Hepatocyte (in vitro differentiated cells): ENCODE measurements around the gene KY. TPM values are rescaled to one million over a fixed set of nuclear protein-coding genes. Genes with fewer than 3 reads are reported as not detected.
A peak's percentile ranks its signal among the peaks of the same experiment; 100 is the strongest.

Experiments
- DNase-seq: peaks from one replicate; pipeline ENCODE4 v3.0.0-alpha.2; 2016; ENCODE audit warnings: low spot score
- H2AFZ ChIP-seq: fragments of 200-600 bp; sonication (generic); 2 replicates; pipeline ENCODE4 v1.6.0; 2016; ENCODE audit warnings: antibody characterized with exemption, mild to moderate bottlenecking
- H3K27ac ChIP-seq: fragments of 200-600 bp; sonication (generic); 2 replicates; pipeline ENCODE4 v1.5.1; 2016; ENCODE audit warnings: mild to moderate bottlenecking
- H3K27me3 ChIP-seq: fragments of 200-600 bp; sonication (generic); 2 replicates; pipeline ENCODE4 v1.6.1; 2016
- H3K36me3 ChIP-seq: fragments of 200-600 bp; sonication (generic); replicated peaks from 2 replicates; pipeline ENCODE4 v1.5.1; 2016; ENCODE audit warnings: low read depth; ENCODE audit not compliant: insufficient read depth
- H3K4me1 ChIP-seq: fragments of 200-600 bp; sonication (generic); 2 replicates; pipeline ENCODE4 v1.5.1; 2016; ENCODE audit warnings: mild to moderate bottlenecking, moderate library complexity; ENCODE audit not compliant: insufficient read depth
- H3K4me2 ChIP-seq: fragments of 200-600 bp; sonication (generic); 2 replicates; pipeline ENCODE4 v1.6.0; 2016
- H3K4me3 ChIP-seq: fragments of 200-600 bp; sonication (generic); 2 replicates; pipeline ENCODE4 v1.5.1; 2016; ENCODE audit warnings: mild to moderate bottlenecking
- H3K79me2 ChIP-seq: fragments of 200-600 bp; sonication (generic); 2 replicates; pipeline ENCODE4 v1.6.0; 2017; ENCODE audit warnings: mild to moderate bottlenecking
- H3K9me2 ChIP-seq: fragments of 200-600 bp; sonication (generic); replicated peaks from 2 replicates; pipeline ENCODE4 v1.6.0; 2017; ENCODE audit warnings: mild to moderate bottlenecking; ENCODE audit not compliant: insufficient read depth
- H3K9me3 ChIP-seq: fragments of 200-600 bp; sonication (generic); 2 replicates; pipeline ENCODE4 v1.5.1; 2016; ENCODE audit warnings: low read depth, mild to moderate bottlenecking
- H4K20me1 ChIP-seq: fragments of 200-600 bp; sonication (generic); 2 replicates; pipeline ENCODE4 v1.6.0; 2016; ENCODE audit warnings: mild to moderate bottlenecking; ENCODE audit not compliant: insufficient read depth, poor library complexity, severe bottlenecking
- CTCF ChIP-seq: fragments of 200-600 bp; sonication (generic); IDR thresholded peaks from 2 replicates; pipeline ENCODE4 v1.5.1; 2016; ENCODE audit warnings: antibody characterized with exemption, mild to moderate bottlenecking; ENCODE audit not compliant: poor library complexity
- EZH2 ChIP-seq: fragments of 200-600 bp; sonication (generic); IDR thresholded peaks from 2 replicates; pipeline ENCODE4 v1.6.1; 2016; ENCODE audit warnings: antibody characterized with exemption, mild to moderate bottlenecking, borderline replicate concordance
- EZH2phosphoT487 ChIP-seq: fragments of 200-600 bp; sonication (generic); IDR thresholded peaks from one replicate; pipeline ENCODE4 v1.6.1; 2018; ENCODE audit warnings: antibody characterized with exemption, mild to moderate bottlenecking, low read depth, moderate library complexity; ENCODE audit not compliant: unreplicated experiment, severe bottlenecking
- WGBS: methylation state at CpG from one replicate; pipeline ENCODE4 v1.1.6; 2016; ENCODE audit warnings: low lambda C conversion rate; ENCODE audit errors: missing lambda C conversion rate; 5-methylcytosine and 5-hydroxymethylcytosine counted together
- polyA plus RNA-seq: library from polyadenylated mRNA; unstranded; fragments of >200 nt; fragmentation: Nextera tagmentation; extraction: Ambion mirVana; gene quantifications from 2 replicates; pipeline ENCODE4 v1.2.1, GENCODE V29; 2016
- total RNA-seq: library from RNA; depleted of rRNA; stranded (reverse); fragments of >200 nt; gene quantifications from 2 replicates; pipeline ENCODE4 v1.2.3, GENCODE V29; 2014

The KY gene
- total and polyA plus RNA-seq, 2 experiments from 2014 or later: 0.53 to 1.6 TPM

- H3K27ac ChIP-seq: no peak overlapping the region
- H3K9me2 ChIP-seq: no peaks in the 10 kb centered on the region
- WGBS: 92% methylated on average over 6 of the region's 6 CpGs
- no peak overlapping the region for H3K4me2 ChIP-seq
- no peaks in the 10 kb centered on the region for H3K36me3 ChIP-seq
- no peaks in the 10 kb centered on the region for H4K20me1 ChIP-seq
- H3K9me3 ChIP-seq: no peaks in the 10 kb centered on the region
- TF ChIP-seq EZH2 (no peak), CTCF (no peak), EZH2phosphoT487 (no peak)
- H3K27me3 ChIP-seq: peaks cover under 1% of the 10 kb centered on the region
- H3K4me3 ChIP-seq: no peak overlapping the region
- H3K79me2 ChIP-seq: no peaks in the 10 kb centered on the region
- no peak for DNase-seq
- no peak overlapping the region for H2AFZ ChIP-seq
- H3K4me1 ChIP-seq: peaks cover 9% of the 10 kb centered on the region
These were observed 45.3 kb downstream of the KY start for GRCh38 chr3:134605556-134605955.

DNA sequence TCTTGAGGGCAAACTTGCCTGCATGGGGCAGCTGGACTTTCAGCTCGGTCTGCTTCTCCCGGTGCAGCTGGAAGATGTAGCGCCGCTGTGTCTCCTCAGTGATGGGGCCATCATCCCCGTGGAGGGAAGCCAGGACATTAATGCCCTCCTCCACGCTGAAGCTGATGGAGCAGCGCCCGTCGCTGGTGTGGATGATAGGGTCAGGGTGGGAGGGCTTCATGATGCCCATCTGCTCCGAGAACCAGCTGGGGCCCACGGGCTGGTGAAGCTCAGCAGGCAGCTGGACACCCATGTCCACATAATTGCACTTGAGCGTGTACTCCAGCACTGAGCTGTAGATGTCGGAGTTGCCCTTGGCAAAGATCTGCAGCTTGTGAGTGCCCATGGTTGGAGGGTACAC is 46.9 kb downstream of the KY start:
- no peaks in the 10 kb centered on the region for H3K79me2 ChIP-seq
- no peaks in the 10 kb centered on the region for H4K20me1 ChIP-seq
- TF ChIP-seq CTCF: no peak
- no peak for TF ChIP-seq EZH2
- TF ChIP-seq EZH2phosphoT487: no peak
- H3K27ac ChIP-seq: no peak overlapping the region
- no peak overlapping the region for H3K4me3 ChIP-seq
- peaks cover 8% of the 10 kb centered on the region for H3K27me3 ChIP-seq
- no peak overlapping the region for H3K4me2 ChIP-seq
- peaks cover 9% of the 10 kb centered on the region for H3K4me1 ChIP-seq
- H3K36me3 ChIP-seq: no peaks in the 10 kb centered on the region
- no peak overlapping the region for H2AFZ ChIP-seq
- DNase-seq: no peak
- H3K9me2 ChIP-seq: no peaks in the 10 kb centered on the region
- 92% methylated on average over 13 of the region's 13 CpGs for WGBS
- no peaks in the 10 kb centered on the region for H3K9me3 ChIP-seq

DNA sequence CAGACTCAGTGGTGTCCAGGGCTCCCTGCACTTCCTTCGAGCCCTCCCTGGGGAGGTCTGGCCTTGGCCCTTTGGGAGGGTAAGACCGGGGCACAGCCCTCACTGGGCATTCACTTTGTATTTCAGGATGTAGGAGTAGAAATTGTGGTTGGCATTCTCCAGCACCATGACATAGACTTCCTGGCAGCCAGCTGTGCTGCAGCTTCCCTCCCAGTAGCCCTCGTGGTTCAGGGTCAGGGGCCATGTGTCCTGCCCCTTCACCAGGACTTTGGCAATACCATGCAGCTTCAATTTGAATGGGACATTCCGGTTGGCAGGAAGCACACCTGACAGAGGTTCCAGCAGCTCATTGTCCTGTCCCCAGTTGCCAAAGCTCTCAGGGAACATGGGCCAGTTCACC is 47.3 kb downstream of the KY start:
- H3K36me3 ChIP-seq: no peaks in the 10 kb centered on the region
- no peak for TF ChIP-seq EZH2
- no peak for TF ChIP-seq CTCF
- TF ChIP-seq EZH2phosphoT487: no peak

GRCh38 chr3:134602440-134602814 is 48.4 kb downstream of the KY start:
- TF ChIP-seq CTCF (no peak), EZH2phosphoT487 (no peak), EZH2 (no peak)
- H3K27ac ChIP-seq: no peak overlapping the region
- WGBS: 45% methylated on average over 6 of the region's 6 CpGs

More for the DNA sequence above, 47.3 kb downstream of the KY start:
- no peak overlapping the region for H3K4me3 ChIP-seq
- no peaks in the 10 kb centered on the region for H3K9me3 ChIP-seq
- no peak overlapping the region for H3K4me2 ChIP-seq
- DNase-seq: no peak
- no peaks in the 10 kb centered on the region for H3K9me2 ChIP-seq
- no peaks in the 10 kb centered on the region for H4K20me1 ChIP-seq
- peaks cover 8% of the 10 kb centered on the region for H3K27me3 ChIP-seq
- H3K27ac ChIP-seq: no peak overlapping the region
- peaks cover 9% of the 10 kb centered on the region for H3K4me1 ChIP-seq
- WGBS: 93% methylated on average over 4 of the region's 4 CpGs
- H3K79me2 ChIP-seq: no peaks in the 10 kb centered on the region
- no peak overlapping the region for H2AFZ ChIP-seq

More at GRCh38 chr3:134602440-134602814, 48.4 kb downstream of the KY start:
- Histone ChIP-seq H2AFZ (no peak overlapping the region), H3K27me3 (peaks cover 8% of the 10 kb centered on the region), H4K20me1 (no peaks in the 10 kb centered on the region), H3K36me3 (no peaks in the 10 kb centered on the region), H3K4me2 (peak overlapping the region; percentile 61), H3K9me2 (no peaks in the 10 kb centered on the region), H3K9me3 (no peaks in the 10 kb centered on the region), H3K4me3 (no peak overlapping the region), H3K79me2 (no peaks in the 10 kb centered on the region), H3K4me1 (peaks cover 9% of the 10 kb centered on the region)
- no peak for DNase-seq
